ENCODE data around the gene UNC79. TPM values are rescaled to one million over a fixed set of nuclear protein-coding genes. Genes with fewer than 3 reads are reported as not detected.

Gene UNC79
- total RNA-seq, 6 experiments from 2014 or later: 0.02 to 0.08 (median 0.05) TPM

DNA sequence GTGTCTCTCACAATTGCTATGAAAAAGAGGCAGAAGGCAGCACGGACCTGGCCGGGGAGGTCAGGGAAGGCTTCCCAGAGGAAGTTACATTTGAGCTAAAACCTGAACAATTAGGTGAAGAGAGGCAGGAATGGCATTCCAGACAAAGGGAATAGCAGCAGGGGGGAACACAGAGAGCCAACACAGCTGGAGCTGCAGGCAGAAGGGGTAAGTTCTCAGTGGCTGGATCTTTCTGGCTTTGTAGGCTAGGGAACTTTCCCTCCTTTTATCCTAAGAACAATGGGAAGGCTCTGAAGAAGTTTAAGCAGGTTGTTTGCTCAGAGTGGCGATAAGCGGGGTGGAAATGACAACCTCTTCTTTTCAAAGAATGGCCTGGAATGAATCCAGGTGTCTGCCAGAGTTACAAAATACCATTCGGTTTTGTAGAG is 257.5 kb downstream of the UNC79 start:
- TF ChIP-seq, protein P1, sequence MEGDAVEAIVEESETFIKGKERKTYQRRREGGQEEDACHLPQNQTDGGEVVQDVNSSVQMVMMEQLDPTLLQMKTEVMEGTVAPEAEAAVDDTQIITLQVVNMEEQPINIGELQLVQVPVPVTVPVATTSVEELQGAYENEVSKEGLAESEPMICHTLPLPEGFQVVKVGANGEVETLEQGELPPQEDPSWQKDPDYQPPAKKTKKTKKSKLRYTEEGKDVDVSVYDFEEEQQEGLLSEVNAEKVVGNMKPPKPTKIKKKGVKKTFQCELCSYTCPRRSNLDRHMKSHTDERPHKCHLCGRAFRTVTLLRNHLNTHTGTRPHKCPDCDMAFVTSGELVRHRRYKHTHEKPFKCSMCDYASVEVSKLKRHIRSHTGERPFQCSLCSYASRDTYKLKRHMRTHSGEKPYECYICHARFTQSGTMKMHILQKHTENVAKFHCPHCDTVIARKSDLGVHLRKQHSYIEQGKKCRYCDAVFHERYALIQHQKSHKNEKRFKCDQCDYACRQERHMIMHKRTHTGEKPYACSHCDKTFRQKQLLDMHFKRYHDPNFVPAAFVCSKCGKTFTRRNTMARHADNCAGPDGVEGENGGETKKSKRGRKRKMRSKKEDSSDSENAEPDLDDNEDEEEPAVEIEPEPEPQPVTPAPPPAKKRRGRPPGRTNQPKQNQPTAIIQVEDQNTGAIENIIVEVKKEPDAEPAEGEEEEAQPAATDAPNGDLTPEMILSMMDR (IDR thresholded peaks at IDR 0.05): no peak
- no peak overlapping the region for H3K27ac Mint-ChIP-seq
- H3K36me3 Mint-ChIP-seq (ENCODE audit: low read depth): 0 out of 2 replicates have a peak, but pooled peaks cover 9% of the 10 kb centered on the region
- no peaks in the 10 kb centered on the region for H3K4me1 Mint-ChIP-seq (ENCODE audit: low read depth)
- H3K4me3 Mint-ChIP-seq: no peak overlapping the region
- peaks cover 61% of the 10 kb centered on the region for H3K9me3 Mint-ChIP-seq
- no peaks in the 10 kb centered on the region for H3K27me3 Mint-ChIP-seq (ENCODE audit: insufficient read depth)
- no peak for DNase-seq

DNA sequence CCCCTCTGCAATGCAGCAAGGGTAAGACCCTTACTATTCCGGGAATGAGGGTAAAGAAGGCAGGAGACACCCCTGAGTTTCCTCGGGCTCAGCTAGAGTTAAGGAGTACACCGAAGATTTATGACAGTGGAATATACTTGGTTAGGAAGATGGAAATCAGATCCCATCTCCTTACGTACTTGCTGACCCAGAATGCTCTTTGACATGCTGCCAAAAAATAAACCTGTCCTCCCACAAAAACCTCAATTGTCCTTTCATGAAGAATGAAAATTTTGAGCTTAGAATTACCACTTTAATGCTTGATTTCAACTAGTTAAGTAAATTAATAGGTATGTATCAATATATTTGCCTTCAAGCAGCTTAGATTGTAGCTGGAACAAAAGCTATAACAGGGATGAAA is 258.1 kb downstream of the UNC79 start:
- H3K4me3 Mint-ChIP-seq: no peak overlapping the region
- H3K27me3 Mint-ChIP-seq (ENCODE audit: insufficient read depth): no peaks in the 10 kb centered on the region
- no peak for DNase-seq
- peaks cover 63% of the 10 kb centered on the region for H3K9me3 Mint-ChIP-seq
- no peaks in the 10 kb centered on the region for H3K4me1 Mint-ChIP-seq (ENCODE audit: low read depth)
- TF ChIP-seq, protein P1 (IDR thresholded peaks at IDR 0.05): no peak
- H3K27ac Mint-ChIP-seq: no peak overlapping the region
- 0 out of 2 replicates have a peak, but pooled peaks cover 9% of the 10 kb centered on the region for H3K36me3 Mint-ChIP-seq (ENCODE audit: low read depth)

DNA sequence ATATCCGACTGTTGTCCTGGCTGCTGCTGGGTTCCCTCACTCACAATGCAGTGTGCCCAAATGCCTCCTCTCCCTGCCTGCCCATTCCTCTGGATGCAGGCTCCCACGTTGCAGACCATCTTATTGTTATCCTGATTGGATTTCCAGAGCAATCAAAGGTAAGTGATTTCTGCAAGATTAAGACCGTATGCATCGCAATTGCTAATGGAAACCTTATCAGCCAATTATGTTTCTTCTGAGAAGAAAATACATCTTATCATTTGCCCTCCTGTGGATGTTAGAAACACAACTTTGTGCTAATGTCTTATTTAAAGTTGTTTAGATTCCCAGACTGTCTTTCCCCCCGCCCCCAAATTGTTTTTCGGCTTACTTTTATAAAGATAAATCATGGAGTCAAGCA is 259.4 kb downstream of the UNC79 start:
- no peak for DNase-seq
- H3K4me1 Mint-ChIP-seq (ENCODE audit: low read depth): no peaks in the 10 kb centered on the region
- H3K4me3 Mint-ChIP-seq: no peak overlapping the region
- 0 out of 2 replicates have a peak, but pooled peaks cover 9% of the 10 kb centered on the region for H3K36me3 Mint-ChIP-seq (ENCODE audit: low read depth)
- no peak overlapping the region for H3K27ac Mint-ChIP-seq
- TF ChIP-seq, protein P1 (IDR thresholded peaks at IDR 0.05): no peak
- H3K27me3 Mint-ChIP-seq (ENCODE audit: insufficient read depth): no peaks in the 10 kb centered on the region; the same call in 1 of the 2 replicates
- peaks cover 59% of the 10 kb centered on the region for H3K9me3 Mint-ChIP-seq

DNA sequence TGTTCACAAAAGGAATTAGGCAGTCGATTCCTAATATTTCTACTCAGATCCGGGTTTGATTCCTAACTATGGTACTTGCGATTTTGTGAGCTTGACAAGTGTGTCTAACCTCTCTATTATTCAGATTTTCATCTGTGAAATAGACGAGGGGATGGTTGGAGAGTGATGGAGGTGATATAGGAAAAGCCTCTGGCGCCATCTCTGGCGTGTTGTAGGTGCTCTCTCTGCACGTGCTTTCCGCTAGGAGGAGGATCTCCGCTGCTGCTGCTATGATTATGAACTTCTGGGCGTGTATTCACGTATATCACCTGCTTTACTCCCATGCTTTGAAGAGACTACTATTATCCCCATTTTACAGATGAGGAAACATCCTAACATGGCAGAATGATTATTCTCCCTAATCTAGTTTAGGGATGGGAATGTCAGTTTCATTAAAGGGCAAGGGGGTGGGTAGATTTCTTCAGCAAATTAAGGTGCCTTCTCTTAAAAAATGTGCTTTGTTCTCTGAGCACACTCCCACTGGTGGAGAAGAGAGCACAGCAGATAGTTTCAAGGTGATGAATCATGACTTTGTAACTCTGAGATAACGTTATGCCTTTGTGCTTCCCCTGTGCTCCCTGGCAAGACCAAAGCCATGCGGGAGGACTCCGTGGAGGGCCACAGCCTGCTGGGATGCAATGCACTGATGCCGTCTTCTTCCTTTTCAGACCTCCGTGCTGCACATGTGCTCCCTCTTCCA is 260.5 kb downstream of the UNC79 start:
- Mint-ChIP-seq H3K4me3 (no peak overlapping the region), H3K9me3 (peaks cover 54% of the 10 kb centered on the region), H3K4me1 (ENCODE audit: low read depth) (no peaks in the 10 kb centered on the region), H3K27ac (no peak overlapping the region), H3K36me3 (ENCODE audit: low read depth) (0 out of 2 replicates have a peak, but pooled peaks cover 9% of the 10 kb centered on the region), H3K27me3 (ENCODE audit: insufficient read depth) (no peaks in the 10 kb centered on the region; the same call in 1 of the 2 replicates)
- no peak for DNase-seq
- TF ChIP-seq, protein P1 (IDR thresholded peaks at IDR 0.05): no peak

DNA sequence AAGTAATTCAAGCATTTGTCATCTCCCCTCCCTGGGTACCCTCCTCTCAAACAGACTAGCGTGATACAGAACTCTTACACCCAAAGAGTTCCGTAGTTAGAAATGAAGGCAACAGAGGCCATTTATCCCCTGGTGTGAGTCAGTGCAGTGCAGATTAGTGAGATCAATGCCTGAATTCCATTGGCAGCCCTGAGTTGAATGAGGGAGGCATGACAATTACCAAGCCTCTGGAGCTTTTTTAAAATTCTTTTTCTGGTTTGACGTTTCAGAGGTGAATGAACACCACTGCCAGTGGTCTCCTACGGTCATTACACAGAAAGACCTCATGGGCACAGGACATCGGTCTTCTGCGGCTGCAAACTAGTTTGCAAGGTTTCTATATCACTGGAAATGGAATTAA is 263.2 kb downstream of the UNC79 start:
- TF ChIP-seq, protein P1 (IDR thresholded peaks at IDR 0.05): no peak
- Mint-ChIP-seq H3K9me3 (peaks cover 39% of the 10 kb centered on the region), H3K4me1 (ENCODE audit: low read depth) (no peaks in the 10 kb centered on the region), H3K36me3 (ENCODE audit: low read depth) (0 out of 2 replicates have a peak, but pooled peaks cover 13% of the 10 kb centered on the region), H3K4me3 (no peak overlapping the region), H3K27ac (no peak overlapping the region), H3K27me3 (ENCODE audit: insufficient read depth) (no peaks in the 10 kb centered on the region; the same call in 1 of the 2 replicates)
- no peak for DNase-seq

Data from HFFc6 (cell line).